ENCODE measurements around the gene MEIOC.
A peak's percentile ranks its signal among the peaks of the same experiment; 100 is the strongest.
"Not testable (repeated sequence)": the region's sequence is repeated elsewhere in the genome, so short reads cannot be mapped to it uniquely, and the experiment has no call there.

MEIOC gene

DNA sequence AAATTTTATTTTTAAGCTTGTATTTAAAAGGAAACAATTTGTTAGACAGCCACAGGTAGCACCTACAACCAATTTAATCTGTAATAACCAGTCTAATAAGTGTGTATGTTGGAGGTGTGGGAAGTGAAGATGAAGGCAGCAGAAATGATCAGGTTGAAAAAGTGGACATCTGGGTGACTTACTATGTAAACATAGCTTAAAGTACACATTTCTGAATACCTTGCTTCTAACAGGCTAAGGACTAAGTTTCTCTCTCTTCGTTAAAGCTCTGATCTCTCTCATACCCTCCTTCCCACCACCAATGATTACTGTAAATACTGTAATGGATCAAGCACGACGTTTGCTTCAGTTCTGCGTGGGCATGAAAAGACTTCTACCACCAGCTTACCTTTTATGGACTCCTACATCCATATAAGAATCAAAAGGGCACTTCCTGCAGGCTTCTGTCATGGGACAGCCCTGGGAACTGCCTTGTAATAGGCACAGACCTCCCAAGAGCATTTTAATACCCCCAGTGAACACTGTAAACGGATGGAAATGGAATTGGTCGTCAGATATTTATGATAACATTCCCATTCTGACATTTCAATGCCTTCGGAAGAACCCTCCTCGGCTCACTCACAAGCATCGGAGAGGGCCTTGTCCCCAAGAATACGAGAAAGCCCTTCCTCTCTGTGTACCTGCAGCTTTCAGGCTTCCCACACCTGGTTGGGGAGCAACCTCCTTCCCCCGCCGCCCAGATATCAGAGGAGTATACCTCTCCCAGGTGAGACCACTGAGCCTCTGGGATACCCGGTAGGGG is 32.6 kb downstream of the MEIOC start:
- FAIRE-seq (no peak), DNase-seq (ENCODE audit: insufficient read length, low spot score) (no peak)
- TF ChIP-seq, protein P1, sequence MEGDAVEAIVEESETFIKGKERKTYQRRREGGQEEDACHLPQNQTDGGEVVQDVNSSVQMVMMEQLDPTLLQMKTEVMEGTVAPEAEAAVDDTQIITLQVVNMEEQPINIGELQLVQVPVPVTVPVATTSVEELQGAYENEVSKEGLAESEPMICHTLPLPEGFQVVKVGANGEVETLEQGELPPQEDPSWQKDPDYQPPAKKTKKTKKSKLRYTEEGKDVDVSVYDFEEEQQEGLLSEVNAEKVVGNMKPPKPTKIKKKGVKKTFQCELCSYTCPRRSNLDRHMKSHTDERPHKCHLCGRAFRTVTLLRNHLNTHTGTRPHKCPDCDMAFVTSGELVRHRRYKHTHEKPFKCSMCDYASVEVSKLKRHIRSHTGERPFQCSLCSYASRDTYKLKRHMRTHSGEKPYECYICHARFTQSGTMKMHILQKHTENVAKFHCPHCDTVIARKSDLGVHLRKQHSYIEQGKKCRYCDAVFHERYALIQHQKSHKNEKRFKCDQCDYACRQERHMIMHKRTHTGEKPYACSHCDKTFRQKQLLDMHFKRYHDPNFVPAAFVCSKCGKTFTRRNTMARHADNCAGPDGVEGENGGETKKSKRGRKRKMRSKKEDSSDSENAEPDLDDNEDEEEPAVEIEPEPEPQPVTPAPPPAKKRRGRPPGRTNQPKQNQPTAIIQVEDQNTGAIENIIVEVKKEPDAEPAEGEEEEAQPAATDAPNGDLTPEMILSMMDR (IDR thresholded peaks at IDR 0.05; ENCODE audit: insufficient read depth, missing control alignments) = no peak

- FAIRE-seq (no peak), DNase-seq (ENCODE audit: insufficient read length, low spot score) (peak; percentile 87)
- TF ChIP-seq, protein P1 (IDR thresholded peaks at IDR 0.05; ENCODE audit: insufficient read depth, missing control alignments) = no peak
Measured at GRCh38 chr17:44689477-44690217, 33.4 kb downstream of the MEIOC start, which contains the start of gene CCDC43. TSS of gene CCDC43 (minus strand) at chr17:44689776. CDS start at chr17:44689753, 23 bp downstream.

DNA sequence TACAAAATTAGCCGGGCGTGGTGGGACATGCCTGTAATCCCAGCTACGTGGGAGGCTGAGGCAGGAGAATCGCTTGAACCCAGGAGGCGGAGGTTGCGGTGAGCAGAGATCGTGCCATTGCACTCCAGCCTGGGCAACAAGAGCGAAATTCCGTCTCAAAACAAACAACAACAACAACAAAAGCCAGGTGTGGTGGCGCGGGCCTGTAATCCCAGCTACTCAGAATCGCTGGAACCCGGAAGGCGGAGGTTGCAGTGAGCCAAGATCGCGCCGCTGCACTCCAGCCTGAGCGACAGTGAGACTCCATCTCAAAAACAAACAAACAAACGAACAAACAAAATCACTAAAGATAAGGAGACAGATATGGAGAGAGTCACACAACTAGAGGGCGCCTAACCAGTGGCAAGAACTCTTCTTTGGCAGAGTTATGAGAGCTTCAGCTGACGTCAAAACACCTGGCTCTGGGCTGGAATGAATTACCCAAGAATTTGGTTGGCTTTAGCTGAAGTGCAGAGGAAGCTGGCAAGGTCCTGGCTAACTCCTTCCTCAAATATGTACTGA is 34.6 kb downstream of the MEIOC start:
- TF ChIP-seq, protein P1 (IDR thresholded peaks at IDR 0.05; ENCODE audit: insufficient read depth, missing control alignments) = peak; percentile 42
- DNase-seq (ENCODE audit: insufficient read length, low spot score); FAIRE-seq: not testable (repeated sequence)

GRCh38 chr17:44693609-44694008 is 37.3 kb downstream of the MEIOC start:
- FAIRE-seq = no peak
- DNase-seq (ENCODE audit: insufficient read length, low spot score) = no peak
- TF ChIP-seq, protein P1 (IDR thresholded peaks at IDR 0.05; ENCODE audit: insufficient read depth, missing control alignments) = no peak

- not testable (repeated sequence) for FAIRE-seq; DNase-seq (ENCODE audit: insufficient read length, low spot score)
Measured at GRCh38 chr17:44700288-44700687, 44.0 kb downstream of the MEIOC start.

DNA sequence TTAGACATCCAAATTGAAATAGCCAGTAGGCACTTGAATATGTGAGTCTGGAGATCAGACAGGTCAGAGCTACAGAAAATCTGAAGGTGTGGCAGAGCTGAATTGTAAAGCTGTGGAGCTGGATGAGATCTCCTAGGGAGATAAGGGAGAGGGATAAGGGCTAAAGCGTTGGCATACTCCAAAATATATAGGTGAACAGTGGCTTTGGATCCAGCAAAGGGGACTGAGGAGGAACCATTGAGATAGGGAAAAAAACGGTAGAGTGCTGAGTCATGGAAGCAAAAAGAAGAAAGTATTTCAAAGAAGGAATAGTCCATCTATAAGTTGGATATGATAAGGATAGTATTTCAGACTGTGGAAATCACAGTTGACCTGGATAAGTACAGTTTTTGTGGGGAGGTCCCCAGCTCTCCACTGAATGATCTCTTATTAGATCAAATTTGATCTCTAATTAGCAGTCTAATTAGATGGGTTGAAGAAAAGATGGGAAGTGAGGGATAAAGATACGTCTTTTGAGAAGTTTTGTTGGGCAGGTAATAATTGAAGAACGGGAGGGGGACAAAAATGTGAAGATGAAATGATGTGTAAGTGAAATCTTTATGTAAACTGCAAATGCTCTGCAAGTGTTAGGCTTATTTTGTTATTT is 51.6 kb downstream of the MEIOC start:
- DNase-seq (ENCODE audit: insufficient read length, low spot score) (no peak), FAIRE-seq (no peak)
- TF ChIP-seq, protein P1 (IDR thresholded peaks at IDR 0.05; ENCODE audit: insufficient read depth, missing control alignments) = no peak
